ENCODE measurements around the gene SULT2A1.
"Not testable (repeated sequence)": the region's sequence is repeated elsewhere in the genome, so short reads cannot be mapped to it uniquely, and the experiment has no call there.

The SULT2A1 gene, protein sequence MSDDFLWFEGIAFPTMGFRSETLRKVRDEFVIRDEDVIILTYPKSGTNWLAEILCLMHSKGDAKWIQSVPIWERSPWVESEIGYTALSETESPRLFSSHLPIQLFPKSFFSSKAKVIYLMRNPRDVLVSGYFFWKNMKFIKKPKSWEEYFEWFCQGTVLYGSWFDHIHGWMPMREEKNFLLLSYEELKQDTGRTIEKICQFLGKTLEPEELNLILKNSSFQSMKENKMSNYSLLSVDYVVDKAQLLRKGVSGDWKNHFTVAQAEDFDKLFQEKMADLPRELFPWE

DNA sequence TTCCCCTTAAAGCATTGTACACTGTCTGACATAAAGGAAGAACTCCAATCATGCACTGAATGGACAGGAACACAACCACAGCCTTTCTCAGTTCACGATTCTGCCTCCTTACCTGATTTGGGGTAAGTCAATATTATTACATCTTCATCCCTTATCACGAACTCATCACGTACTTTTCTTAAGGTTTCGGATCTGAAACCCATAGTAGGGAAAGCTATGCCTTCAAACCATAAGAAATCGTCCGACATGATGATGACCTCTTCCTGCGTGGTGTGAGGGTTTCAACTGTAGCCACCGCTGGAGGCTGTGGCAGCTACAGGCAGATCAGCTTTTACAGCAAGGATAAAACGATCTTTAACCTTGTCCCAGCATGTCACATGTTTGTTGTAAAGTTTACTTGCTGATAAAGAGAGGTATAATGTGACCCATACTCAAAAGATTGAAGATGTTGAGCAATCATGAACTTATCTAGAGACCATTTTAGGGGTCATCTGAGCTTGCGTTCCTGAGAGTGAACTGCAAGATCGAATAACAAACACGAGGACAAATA lies at the start of gene SULT2A1:
TSS of gene SULT2A1 (minus strand) at position 306 of the 550 bp plus-strand sequence. CDS start at position 248, 58 bp downstream.
- peaks cover 33% of the 10 kb centered on the region for H3K27me3 Mint-ChIP-seq
- H3K4me3 Mint-ChIP-seq, result no peak within 1 kb of the TSS
- peaks cover 5% of the 10 kb centered on the region for H3K9me3 Mint-ChIP-seq
- no peak for ATAC-seq
- no peaks in the 10 kb centered on the region for H3K4me1 Mint-ChIP-seq
- no peaks in the 10 kb centered on the region for H3K36me3 Mint-ChIP-seq
- no peak within 1 kb of the TSS for H3K27ac Mint-ChIP-seq

DNA sequence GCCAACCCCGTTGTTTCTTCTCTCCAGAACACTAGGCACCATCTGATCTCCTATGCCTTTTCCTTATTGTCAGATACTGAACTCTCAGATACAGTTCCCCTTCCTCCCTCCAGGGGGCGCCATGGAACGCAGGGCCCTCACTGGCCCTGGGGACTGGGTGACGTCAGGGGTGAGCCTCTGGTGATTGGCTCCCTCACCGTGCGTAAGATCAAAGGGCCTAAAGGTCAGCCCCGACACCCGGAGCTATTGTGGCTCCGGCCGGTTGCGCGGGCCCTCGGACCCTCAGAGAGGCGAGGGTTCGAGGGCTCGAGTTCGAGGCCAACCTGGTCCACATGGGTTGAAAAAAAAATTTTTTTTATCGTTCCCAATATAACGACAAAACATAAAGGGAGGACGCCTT lies 42.5 kb upstream of the SULT2A1 start:
- not testable (repeated sequence) for H3K27ac Mint-ChIP-seq, H3K4me1 Mint-ChIP-seq, ATAC-seq, H3K36me3 Mint-ChIP-seq, H3K27me3 Mint-ChIP-seq, H3K4me3 Mint-ChIP-seq, H3K9me3 Mint-ChIP-seq

DNA sequence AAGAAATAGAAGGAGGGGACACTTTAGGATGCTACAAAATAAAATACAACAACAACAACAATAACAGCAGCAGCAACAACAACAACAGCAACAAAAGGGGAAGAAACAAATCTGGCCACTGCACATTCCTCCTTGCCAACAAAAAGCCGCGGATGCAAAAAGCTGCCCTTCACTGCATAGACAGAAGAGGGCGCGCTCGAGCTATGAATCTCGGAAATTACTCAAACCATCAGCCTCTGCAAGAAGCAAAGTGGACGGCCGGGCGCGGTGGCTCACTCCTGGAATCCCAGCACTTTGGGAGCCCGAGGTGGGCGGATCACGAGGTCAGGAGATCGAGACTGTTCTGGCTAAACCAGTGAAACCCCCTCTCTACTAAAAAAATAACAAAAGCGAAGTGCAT lies 34.0 kb upstream of the SULT2A1 start:
- not testable (repeated sequence) for ATAC-seq, H3K27me3 Mint-ChIP-seq, H3K36me3 Mint-ChIP-seq, H3K9me3 Mint-ChIP-seq, H3K27ac Mint-ChIP-seq, H3K4me1 Mint-ChIP-seq, H3K4me3 Mint-ChIP-seq

DNA sequence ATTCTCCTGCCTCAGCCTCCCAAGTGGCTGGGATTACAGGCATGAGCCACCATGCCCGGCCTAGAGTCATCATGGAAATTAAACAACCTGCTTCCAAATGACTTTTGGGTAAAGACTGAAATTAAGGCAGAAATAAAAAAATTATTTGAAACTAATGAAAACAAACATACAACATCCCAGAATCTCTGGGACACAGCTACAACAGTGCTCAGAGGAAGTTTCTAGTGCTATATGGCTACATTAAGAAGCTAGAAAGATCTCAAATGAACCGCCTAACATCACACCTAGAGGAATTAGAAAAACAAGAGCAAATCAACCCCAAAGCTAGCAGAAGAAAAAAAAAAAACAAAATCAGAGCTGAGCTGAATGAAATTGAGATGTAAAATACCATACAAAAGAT lies 24.1 kb upstream of the SULT2A1 start:
- not testable (repeated sequence) for H3K4me1 Mint-ChIP-seq, ATAC-seq, H3K4me3 Mint-ChIP-seq, H3K9me3 Mint-ChIP-seq, H3K27ac Mint-ChIP-seq, H3K27me3 Mint-ChIP-seq, H3K36me3 Mint-ChIP-seq

DNA sequence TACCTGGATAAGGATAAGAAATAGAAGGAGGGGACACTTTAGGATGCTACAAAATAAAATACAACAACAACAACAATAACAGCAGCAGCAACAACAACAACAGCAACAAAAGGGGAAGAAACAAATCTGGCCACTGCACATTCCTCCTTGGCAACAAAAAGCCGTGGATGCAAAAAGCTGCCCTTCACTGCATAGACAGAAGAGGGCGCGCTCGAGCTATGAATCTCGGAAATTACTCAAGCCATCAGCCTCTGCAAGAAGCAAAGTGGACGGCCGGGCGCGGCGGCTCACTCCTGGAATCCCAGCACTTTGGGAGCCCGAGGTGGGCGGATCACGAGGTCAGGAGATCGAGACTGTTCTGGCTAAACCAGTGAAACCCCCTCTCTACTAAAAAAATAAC lies 23.2 kb upstream of the SULT2A1 start:
- not testable (repeated sequence) for H3K4me1 Mint-ChIP-seq, ATAC-seq, H3K27me3 Mint-ChIP-seq, H3K9me3 Mint-ChIP-seq, H3K36me3 Mint-ChIP-seq, H3K4me3 Mint-ChIP-seq, H3K27ac Mint-ChIP-seq

DNA sequence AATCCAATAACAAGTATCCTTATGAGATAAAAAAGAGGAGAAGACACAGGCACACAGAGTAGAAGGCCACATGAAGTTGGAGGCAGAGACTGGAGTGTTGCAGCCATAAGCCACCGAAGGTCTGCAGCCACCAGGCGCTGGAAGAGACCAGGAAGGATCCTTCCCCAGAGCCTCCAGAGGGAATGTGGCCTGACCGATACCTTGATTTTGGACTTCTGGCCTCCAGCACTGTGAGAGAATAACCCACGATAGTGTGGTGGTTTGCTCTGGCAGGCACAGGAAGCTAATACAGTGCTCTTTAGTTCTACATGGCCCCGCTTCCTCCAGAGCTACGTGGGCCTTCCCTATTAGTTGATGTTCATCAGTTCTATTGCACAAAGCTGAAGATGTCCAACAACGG lies 15.3 kb upstream of the SULT2A1 start:
- no peaks in the 10 kb centered on the region for H3K36me3 Mint-ChIP-seq
- no peaks in the 10 kb centered on the region for H3K4me1 Mint-ChIP-seq
- ATAC-seq, result no peak
- H3K27me3 Mint-ChIP-seq, result peaks cover 22% of the 10 kb centered on the region
- no peak overlapping the region for H3K27ac Mint-ChIP-seq
- H3K4me3 Mint-ChIP-seq, result no peak overlapping the region
- peaks cover 5% of the 10 kb centered on the region for H3K9me3 Mint-ChIP-seq

DNA sequence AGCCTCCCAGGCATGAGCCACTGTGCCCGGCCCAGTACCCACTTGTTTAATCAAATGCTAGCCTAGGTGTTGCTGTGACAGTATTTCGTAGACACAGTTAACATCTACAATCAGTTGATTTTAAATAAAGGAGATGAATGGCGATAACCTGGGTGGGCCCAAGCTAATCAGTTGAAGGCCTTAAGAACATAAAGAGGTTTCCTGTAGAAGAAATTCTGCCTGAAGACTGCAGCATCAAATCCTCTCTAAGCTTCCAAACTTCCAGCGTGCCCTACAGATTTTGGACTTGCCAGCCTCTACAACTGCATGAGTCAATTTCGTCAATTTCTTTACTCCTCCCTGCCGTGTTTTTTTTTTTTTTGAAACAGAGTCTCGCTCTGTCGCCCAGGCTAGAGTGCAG lies 13.2 kb upstream of the SULT2A1 start:
- no peak for ATAC-seq
- peaks cover 22% of the 10 kb centered on the region for H3K27me3 Mint-ChIP-seq
- H3K4me3 Mint-ChIP-seq, result no peak overlapping the region
- no peak overlapping the region for H3K27ac Mint-ChIP-seq
- H3K4me1 Mint-ChIP-seq, result no peaks in the 10 kb centered on the region
- peaks cover 8% of the 10 kb centered on the region for H3K9me3 Mint-ChIP-seq
- no peaks in the 10 kb centered on the region for H3K36me3 Mint-ChIP-seq

DNA sequence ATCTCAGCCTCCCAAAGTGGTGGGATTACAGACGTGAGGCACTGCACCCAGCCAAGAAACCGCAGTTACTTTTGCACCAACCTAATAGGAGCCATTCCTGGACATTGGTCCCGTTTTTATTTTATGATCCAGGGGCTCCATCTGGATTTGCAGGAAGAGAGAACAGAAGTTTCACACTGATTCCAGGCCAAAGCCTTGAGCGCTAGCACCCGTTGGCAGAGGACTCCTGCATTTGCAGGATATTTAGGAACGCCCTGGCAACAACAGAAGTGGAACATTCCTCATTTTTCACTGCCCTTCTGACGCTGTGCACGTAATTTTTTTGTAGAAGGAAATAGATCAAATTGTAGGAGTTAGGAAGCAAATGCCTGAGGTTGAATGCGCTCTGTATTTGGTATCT lies 11.7 kb upstream of the SULT2A1 start:
- no peak for ATAC-seq
- Mint-ChIP-seq H3K4me1 (no peaks in the 10 kb centered on the region), H3K9me3 (peaks cover 8% of the 10 kb centered on the region), H3K27me3 (peaks cover 22% of the 10 kb centered on the region), H3K4me3 (no peak overlapping the region), H3K27ac (no peak overlapping the region), H3K36me3 (no peaks in the 10 kb centered on the region)

DNA sequence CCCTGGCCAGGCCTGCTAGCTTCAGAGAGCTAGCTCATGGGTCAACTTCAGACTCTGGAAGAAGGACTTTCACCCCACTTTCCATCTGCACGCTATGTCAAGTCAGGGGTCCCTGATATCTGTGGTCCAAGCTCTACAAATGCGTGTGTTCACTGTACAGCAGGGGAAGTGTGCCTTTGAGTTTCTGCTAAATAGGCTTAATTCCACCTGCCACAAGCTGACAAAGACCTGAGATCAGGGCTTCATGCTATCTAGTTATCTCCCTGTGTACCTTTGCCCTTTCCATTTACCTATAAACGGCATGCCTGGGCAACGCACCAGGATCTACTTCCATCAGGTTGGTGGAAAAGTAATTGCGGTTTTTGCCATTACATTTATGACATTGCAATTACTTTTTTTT lies 10.7 kb upstream of the SULT2A1 start:
- no peak overlapping the region for H3K4me3 Mint-ChIP-seq
- H3K36me3 Mint-ChIP-seq, result no peaks in the 10 kb centered on the region
- H3K27ac Mint-ChIP-seq, result no peak overlapping the region
- no peaks in the 10 kb centered on the region for H3K4me1 Mint-ChIP-seq
- peaks cover 13% of the 10 kb centered on the region for H3K9me3 Mint-ChIP-seq
- no peak for ATAC-seq
- H3K27me3 Mint-ChIP-seq, result peaks cover 22% of the 10 kb centered on the region

DNA sequence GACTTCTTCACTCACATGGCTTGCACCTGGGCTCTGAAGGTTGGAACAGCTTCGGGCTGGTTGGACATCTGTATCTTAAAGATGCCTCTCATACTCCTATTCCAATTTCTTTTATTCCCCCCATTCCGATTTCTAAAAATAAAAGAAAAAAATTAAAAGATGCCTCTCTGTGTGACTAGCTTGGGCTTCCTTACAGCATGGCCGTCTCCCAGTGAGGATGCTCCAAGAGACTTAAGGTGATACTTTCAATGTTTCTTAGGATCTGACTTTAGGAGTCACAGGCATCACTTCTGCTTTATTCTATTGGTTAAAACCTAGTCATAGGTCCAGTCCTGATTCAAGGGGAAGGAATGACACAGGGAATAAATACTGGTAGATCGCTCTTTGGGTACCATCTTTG lies 9.9 kb upstream of the SULT2A1 start:
- H3K27me3 Mint-ChIP-seq, result peaks cover 19% of the 10 kb centered on the region
- H3K4me1 Mint-ChIP-seq, result no peaks in the 10 kb centered on the region
- no peak overlapping the region for H3K27ac Mint-ChIP-seq
- ATAC-seq, result no peak
- H3K9me3 Mint-ChIP-seq, result peaks cover 15% of the 10 kb centered on the region
- no peaks in the 10 kb centered on the region for H3K36me3 Mint-ChIP-seq
- no peak overlapping the region for H3K4me3 Mint-ChIP-seq

DNA sequence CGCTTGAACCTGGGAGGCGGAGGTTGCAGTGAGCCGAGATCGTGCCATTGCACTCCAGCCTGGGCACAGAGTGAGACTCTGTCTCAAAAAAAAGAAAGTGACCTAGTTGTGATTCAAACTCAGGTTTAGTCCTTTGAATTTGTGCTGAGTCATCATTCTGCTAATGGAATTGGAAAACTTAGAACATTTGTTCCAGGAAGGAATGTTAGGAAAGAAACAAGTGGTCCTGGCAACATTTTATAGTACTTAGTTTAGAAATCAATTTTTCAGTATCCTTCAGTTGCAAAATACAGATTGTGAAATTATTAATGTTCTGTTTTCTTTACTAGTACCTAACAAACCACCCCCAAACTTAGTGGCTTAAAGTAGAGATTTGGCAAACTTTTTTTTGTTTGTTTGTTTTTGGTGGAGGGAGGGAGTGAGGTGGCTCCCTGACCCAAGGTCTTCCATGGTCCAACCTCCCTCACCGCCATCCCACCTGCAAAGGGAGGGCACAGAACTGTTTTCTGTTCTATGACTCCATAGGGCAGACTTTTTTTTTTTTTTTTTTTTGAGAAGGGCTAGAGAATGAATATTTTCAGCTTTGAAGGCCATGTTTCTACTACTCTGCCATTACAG lies 9.2 kb upstream of the SULT2A1 start:
- Mint-ChIP-seq H3K36me3 (no peaks in the 10 kb centered on the region), H3K4me3 (no peak overlapping the region), H3K9me3 (peaks cover 20% of the 10 kb centered on the region), H3K4me1 (no peaks in the 10 kb centered on the region), H3K27ac (no peak overlapping the region), H3K27me3 (peaks cover 19% of the 10 kb centered on the region)
- no peak for ATAC-seq

DNA sequence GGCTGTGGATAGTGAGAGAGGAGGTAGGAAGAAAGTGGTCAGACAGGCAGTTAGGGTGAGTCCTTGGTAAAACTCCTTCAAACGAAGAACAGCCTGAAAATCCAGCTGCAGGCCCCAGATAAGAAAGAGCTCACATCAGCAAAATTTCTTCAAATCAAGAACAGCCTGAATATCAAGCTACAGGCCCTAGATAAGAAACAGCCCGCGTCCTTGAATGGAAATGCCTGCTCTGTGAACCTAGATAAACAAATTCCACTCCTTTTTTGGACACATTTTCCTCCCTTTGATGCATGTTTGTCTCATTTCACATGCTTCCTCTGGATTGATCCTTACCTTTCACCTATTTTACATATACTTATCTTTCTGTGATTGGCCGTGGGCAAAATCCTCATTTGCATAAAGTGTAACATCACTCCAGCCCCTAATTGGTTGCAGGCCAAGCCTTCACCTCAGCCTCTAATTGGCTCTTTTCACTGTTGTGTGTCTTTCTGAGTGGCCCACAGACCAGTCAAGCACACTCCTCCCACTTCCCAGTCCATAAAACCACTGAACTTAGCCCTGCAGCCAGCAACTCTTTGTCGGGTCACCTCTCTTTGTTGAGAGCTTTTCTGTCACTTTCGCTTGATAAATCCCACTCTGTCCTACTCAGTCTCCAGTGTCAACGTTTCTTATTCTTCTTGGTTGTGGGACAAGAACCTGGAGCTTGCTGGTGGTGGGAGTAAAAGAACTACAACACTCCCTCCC lies 6.0 kb upstream of the SULT2A1 start:
- Mint-ChIP-seq H3K4me1 (no peaks in the 10 kb centered on the region), H3K9me3 (peaks cover 17% of the 10 kb centered on the region), H3K4me3 (no peak overlapping the region), H3K27me3 (peaks cover 19% of the 10 kb centered on the region), H3K36me3 (no peaks in the 10 kb centered on the region), H3K27ac (no peak overlapping the region)
- ATAC-seq, result no peak

DNA sequence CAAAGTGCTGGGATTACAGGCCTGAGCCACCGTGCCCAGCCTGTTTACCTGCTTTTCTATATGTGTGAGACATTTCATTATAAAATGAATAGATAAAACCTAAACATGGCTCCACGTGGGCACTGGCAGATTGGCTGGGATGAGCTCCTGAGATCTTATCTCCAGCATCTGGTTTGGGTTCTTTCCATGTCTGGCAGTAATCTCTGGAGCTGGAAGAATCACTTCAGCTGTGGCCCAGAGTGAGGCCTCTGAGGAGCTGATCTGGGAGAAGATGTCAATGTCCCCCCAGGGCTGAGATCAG lies 5.5 kb upstream of the SULT2A1 start:
- H3K36me3 Mint-ChIP-seq, result no peaks in the 10 kb centered on the region
- no peaks in the 10 kb centered on the region for H3K4me1 Mint-ChIP-seq
- peaks cover 19% of the 10 kb centered on the region for H3K27me3 Mint-ChIP-seq
- ATAC-seq, result no peak
- H3K4me3 Mint-ChIP-seq, result no peak overlapping the region
- H3K27ac Mint-ChIP-seq, result no peak overlapping the region
- H3K9me3 Mint-ChIP-seq, result peaks cover 17% of the 10 kb centered on the region

DNA sequence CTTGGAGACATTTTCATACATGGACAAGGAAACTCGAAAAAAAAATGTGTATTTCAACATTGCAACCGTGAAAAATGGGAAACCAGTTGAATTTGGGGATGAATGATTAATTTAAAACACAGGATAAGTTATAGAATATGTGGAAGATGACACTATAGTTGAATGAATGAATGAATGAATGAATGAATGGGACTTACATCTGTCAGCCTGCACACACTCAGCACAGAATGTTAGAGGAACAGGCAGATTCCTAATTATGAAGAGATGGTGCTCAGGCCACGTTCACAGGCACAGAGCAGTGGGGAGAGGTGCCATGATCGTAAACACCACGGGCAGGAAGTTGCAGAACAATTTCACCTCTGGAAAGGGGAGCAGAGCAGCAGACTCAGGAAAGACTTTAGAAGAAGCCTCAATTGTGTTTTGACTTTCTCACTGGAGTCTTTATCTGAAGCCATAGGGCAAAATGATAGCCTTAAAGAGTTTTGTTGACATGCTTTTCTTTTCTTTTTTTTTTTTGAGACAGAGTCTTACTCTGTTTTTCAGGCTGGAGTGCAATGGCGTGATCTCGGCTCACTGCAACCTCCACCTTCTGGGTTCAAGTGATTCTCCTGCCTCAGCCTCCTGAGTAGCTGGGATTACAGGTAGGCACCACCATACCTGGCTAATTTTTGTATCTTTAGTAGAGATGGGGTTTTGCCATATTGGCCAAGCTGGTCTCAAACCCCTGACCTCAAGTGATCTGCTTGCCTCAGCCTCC lies 4.9 kb upstream of the SULT2A1 start:
- Mint-ChIP-seq H3K36me3 (no peaks in the 10 kb centered on the region), H3K9me3 (peaks cover 12% of the 10 kb centered on the region), H3K27me3 (peaks cover 19% of the 10 kb centered on the region), H3K4me3 (no peak overlapping the region), H3K4me1 (no peaks in the 10 kb centered on the region), H3K27ac (no peak overlapping the region)
- ATAC-seq, result no peak

DNA sequence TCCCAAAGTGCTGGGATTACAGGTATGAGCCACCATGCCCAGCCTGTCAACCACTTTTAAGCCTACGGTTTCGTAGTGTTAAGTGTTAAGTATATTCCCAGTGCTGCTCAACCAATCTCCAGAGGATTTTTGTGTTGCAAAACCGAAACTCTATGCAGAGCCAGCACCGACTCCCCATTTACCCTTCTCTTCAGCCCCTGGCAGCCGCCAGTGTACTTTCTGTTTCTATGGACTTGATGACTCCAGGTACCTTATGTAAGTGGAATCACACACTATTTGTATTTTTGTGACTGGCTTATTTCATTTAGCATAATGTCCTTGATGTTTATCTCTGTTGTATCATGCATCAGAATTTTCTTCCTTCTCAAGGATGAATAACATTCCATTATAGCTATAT lies 1.1 kb downstream of the SULT2A1 start:
- Mint-ChIP-seq H3K4me1 (no peaks in the 10 kb centered on the region), H3K27me3 (peaks cover 24% of the 10 kb centered on the region), H3K9me3 (no peaks in the 10 kb centered on the region), H3K36me3 (no peaks in the 10 kb centered on the region), H3K4me3 (no peak overlapping the region), H3K27ac (no peak overlapping the region)
- ATAC-seq, result no peak

Data from stimulated activated memory B cell treated with anti-CD40 and anti-IgM and Interleukin-4, amounts not matched to agents 10 μg/mL and 1 μg/mL and 100 μg/mL, for 72 hours (primary cell).